Testis (tissue), 3 donors: Measurements from ENCODE around the gene CBX7. TPM values are rescaled to one million over a fixed set of nuclear protein-coding genes. Genes with fewer than 3 reads are reported as not detected.

Experiments
- DNase-seq: peaks from one replicate; pipeline ENCODE4 v3.0.0-alpha.2; 2019
- H3K27ac ChIP-seq, 2 donors: fragments of 200-600 bp; sonication (generic); one replicate each; pipeline ENCODE4 v1.5.1; 2019
- H3K27me3 ChIP-seq: fragments of 200-600 bp; sonication (generic); one replicate; pipeline ENCODE4 v1.5.1; 2019
- H3K36me3 ChIP-seq: fragments of 200-600 bp; sonication (generic); one replicate; pipeline ENCODE4 v1.5.1; 2017; ENCODE audit warnings: low read depth; ENCODE audit errors: missing control alignments
- H3K4me1 ChIP-seq: fragments of 200-600 bp; sonication (generic); one replicate; pipeline ENCODE4 v1.5.1; 2019
- H3K4me3 ChIP-seq, 2 donors: fragments of 200-600 bp; sonication (generic); one replicate each; pipeline ENCODE4 v1.5.1; 2017 to 2019
- H3K9me3 ChIP-seq: fragments of 200-600 bp; sonication (generic); one replicate; pipeline ENCODE4 v1.5.1; 2017
- POLR2A ChIP-seq: fragments of 450-650 bp; IDR thresholded peaks from one replicate; pipeline ENCODE4 v1.6.1; 2017; ENCODE audit warnings: antibody characterized with exemption, mild to moderate bottlenecking, moderate library complexity
- WGBS, 2 donors: methylation state at CpG; one replicate each; pipeline ENCODE4 v1.1.5; 2018; 5-methylcytosine and 5-hydroxymethylcytosine counted together
- intact Hi-C: fragments of 100-400 bp; cut with DNase I; formaldehyde crosslinking; loops from one replicate; pipeline ENCODE4 v1.15.1; 2023; ENCODE audit warnings: low total_unique reads
- polyA plus RNA-seq: library from polyadenylated mRNA; stranded (reverse); fragments of 350-450 nt; fragmentation: Illumina TruSeq; extraction: RNeasy Lipid Tissue Mini Kit (QIAGEN cat#74804); gene quantifications from one replicate; pipeline ENCODE4 v1.2.3, GENCODE V29; 2014; ENCODE audit warnings: low read depth, low replicate concordance; ENCODE audit not compliant: insufficient read depth
- total RNA-seq, 2 donors: library from RNA; depleted of rRNA; stranded (reverse); fragments of >200 nt; gene quantifications; one replicate each; pipeline ENCODE4 v1.2.3, GENCODE V29; 2016
- TF ChIP-seq, protein P1 (sequence below), 3 experiments: fragments of 450-650 bp in 2 of 3; fragments of 200-600 bp in 1 of 3; sonication (generic) in 1 of 3; IDR thresholded peaks; one replicate each; pipeline ENCODE4 v1.5.1; 2016 to 2019; ENCODE audit warnings: antibody characterized with exemption in 3 of 3, mild to moderate bottlenecking in 2 of 3, moderate library complexity in 1 of 3

CBX7 gene
- total and polyA plus RNA-seq, 3 donors from 2014 or later = 25.7 to 62.8 (median 51.3) TPM

DNA sequence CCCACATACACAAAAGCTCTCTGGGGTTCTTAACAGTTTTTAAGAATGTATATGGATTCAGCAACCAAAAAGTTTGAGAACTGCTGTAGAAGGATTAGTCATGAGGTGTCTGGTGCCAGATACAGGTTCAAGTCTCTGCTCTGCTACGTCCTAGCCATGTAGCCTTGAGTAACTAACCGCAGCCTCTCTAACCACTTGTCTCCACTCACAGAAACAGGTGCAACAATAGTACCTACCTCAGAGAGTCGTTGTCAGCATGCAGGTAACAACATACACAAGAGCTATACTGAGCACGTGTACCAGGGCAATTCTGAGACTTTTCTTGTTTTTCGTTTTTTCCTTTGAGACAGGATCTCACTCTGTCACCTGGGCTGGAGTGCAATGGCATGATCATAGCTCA is 26.9 kb downstream of the CBX7 start:
- peaks cover 2% of the 10 kb centered on the region for H3K4me1 ChIP-seq
- no peak overlapping the region for H3K4me3 ChIP-seq
- H3K9me3 ChIP-seq = no peaks in the 10 kb centered on the region
- WGBS, 2 donors = 86 to 89% methylated on average over 5 of the region's 5 CpGs
- H3K27ac ChIP-seq = no peak overlapping the region
- H3K27me3 ChIP-seq = no peaks in the 10 kb centered on the region
- DNase-seq = no peak
- no peaks in the 10 kb centered on the region for H3K36me3 ChIP-seq
- intact Hi-C loops = loop anchor here (10.0 kb wide), 1 partner anchor 121 kb away; no protein-coding TSS in a partner anchor
- no peak for TF ChIP-seq POLR2A
- TF ChIP-seq, protein P1, sequence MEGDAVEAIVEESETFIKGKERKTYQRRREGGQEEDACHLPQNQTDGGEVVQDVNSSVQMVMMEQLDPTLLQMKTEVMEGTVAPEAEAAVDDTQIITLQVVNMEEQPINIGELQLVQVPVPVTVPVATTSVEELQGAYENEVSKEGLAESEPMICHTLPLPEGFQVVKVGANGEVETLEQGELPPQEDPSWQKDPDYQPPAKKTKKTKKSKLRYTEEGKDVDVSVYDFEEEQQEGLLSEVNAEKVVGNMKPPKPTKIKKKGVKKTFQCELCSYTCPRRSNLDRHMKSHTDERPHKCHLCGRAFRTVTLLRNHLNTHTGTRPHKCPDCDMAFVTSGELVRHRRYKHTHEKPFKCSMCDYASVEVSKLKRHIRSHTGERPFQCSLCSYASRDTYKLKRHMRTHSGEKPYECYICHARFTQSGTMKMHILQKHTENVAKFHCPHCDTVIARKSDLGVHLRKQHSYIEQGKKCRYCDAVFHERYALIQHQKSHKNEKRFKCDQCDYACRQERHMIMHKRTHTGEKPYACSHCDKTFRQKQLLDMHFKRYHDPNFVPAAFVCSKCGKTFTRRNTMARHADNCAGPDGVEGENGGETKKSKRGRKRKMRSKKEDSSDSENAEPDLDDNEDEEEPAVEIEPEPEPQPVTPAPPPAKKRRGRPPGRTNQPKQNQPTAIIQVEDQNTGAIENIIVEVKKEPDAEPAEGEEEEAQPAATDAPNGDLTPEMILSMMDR (IDR thresholded peaks at IDR 0.05) = no peak

DNA sequence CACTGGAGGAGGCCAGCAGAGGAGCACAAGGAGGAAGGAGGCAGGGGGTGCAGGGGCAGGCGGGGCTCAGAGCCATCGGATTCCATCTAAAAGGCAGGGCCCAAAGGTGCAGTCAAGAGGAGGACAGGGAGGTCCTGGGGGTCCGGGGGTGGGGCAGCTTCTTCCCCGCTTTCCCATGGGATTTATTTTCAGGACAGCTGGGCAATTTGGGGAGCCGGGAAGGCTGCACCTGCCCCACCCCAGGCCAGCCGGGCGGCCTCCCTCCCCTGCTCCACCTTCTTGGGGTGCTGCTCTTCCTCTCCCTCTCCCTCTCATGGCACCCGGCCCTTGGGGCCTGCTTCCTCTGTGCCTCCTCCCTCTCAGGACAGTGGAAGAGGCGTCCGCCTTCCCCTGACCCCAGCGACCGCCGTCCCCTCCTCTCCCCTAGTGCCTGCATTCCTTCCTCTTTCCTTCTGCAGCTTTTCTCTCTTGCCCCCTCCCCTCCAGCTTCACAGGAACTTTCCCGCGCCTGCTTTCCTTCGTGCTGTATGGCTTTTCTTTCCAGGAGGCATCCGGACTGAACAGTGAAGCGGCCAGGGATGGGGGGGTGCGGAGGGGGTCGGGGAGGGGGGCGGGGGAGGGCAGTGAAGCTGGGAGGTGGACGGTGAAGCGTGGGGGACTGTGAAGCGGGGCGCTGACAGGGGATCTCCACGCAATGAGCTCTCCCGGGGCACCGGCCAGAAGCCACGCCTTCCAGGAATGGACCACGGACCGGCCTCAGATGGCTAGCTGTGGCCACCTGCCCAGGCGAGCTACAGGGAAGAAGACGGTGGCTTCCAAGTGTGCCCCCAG is 28.5 kb downstream of the CBX7 start:
- H3K36me3 ChIP-seq = no peaks in the 10 kb centered on the region
- DNase-seq = no peak
- 28 to 37% methylated on average over 20 to 32 of the region's 33 CpGs for WGBS, 2 donors
- TF ChIP-seq, protein P1 (IDR thresholded peaks at IDR 0.05) = no peak
- TF ChIP-seq POLR2A = no peak
- no peaks in the 10 kb centered on the region for H3K4me1 ChIP-seq
- H3K4me3 ChIP-seq = no peak overlapping the region
- no peak overlapping the region for H3K27ac ChIP-seq
- no peaks in the 10 kb centered on the region for H3K27me3 ChIP-seq
- H3K9me3 ChIP-seq = no peaks in the 10 kb centered on the region
- intact Hi-C loops = loop anchor here (10.0 kb wide), 1 partner anchor 119 kb away; no protein-coding TSS in a partner anchor

DNA sequence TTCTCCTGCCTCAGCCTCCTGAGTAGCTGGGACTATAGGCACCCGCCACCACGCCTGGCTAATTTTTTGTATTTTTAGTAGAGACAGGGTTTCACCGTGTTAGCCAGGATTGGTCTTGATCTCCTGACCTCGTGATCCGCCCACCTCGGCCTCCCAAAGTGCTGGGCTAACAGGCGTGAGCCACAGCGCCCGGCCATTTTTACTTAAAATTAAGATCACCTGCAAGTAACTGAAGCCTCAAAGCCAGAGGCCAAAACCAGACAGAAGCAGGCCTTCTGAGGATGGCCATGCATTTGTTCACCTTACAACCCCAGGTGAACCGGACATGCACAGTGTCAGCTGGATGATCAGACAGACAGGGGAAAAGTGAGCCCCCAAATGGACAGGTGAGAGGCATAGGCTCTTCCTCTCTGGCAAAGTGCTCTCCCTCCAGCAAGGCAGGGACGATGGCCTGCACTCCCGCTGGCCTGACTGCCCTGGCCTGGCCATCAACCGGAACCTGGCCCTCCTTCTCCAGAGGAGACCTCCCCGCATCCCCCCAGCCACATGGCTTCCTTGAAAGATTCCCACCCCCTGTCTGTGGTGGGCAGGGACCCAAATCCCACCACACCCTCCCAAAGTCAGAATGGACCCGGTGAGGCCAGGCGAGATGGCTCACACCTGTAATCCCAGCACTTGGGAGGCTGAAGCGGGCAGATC is 29.6 kb downstream of the CBX7 start:
- H3K27ac ChIP-seq = no peak overlapping the region
- intact Hi-C loops = loop anchor here (10.0 kb wide), 1 partner anchor 118 kb away; no protein-coding TSS in a partner anchor
- TF ChIP-seq POLR2A = no peak
- TF ChIP-seq, protein P1 (IDR thresholded peaks at IDR 0.05) = no peak
- H3K36me3 ChIP-seq = no peaks in the 10 kb centered on the region
- WGBS, 2 donors = 91 to 92% methylated on average over 13 to 17 of the region's 17 CpGs
- no peak overlapping the region for H3K4me3 ChIP-seq
- no peaks in the 10 kb centered on the region for H3K27me3 ChIP-seq
- no peaks in the 10 kb centered on the region for H3K4me1 ChIP-seq
- no peaks in the 10 kb centered on the region for H3K9me3 ChIP-seq
- no peak for DNase-seq

DNA sequence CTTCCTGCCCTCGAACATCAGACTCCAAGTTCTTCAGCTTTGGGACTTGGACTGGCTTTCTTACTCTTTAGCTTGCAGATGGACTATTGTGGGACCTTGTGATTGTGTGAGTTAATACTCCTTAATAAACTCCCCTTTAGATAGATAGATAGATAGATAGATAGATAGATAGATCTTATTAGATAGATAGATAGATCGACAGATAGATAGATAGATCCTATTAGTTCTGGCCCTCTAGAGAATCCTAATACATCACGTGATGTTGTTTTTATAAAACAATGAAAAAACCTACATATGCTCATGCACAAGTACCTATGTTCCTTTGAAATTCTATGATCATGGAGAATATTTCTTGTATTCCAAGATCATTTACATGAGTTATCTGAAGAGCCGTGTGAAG is 31.5 kb downstream of the CBX7 start:
- no peaks in the 10 kb centered on the region for H3K4me1 ChIP-seq
- no peak for DNase-seq
- H3K27ac ChIP-seq = no peak overlapping the region
- H3K36me3 ChIP-seq = no peaks in the 10 kb centered on the region
- intact Hi-C loops = loop anchor here (10.0 kb wide), 1 partner anchor 116 kb away; no protein-coding TSS in a partner anchor
- no peaks in the 10 kb centered on the region for H3K9me3 ChIP-seq
- TF ChIP-seq, protein P1 (IDR thresholded peaks at IDR 0.05) = no peak
- no peak for TF ChIP-seq POLR2A
- H3K27me3 ChIP-seq = no peaks in the 10 kb centered on the region
- WGBS, 2 donors = 85 to 86% methylated on average over 4 of the region's 4 CpGs
- no peak overlapping the region for H3K4me3 ChIP-seq
